Measurements from ENCODE around the gene ARHGAP32.

DNA sequence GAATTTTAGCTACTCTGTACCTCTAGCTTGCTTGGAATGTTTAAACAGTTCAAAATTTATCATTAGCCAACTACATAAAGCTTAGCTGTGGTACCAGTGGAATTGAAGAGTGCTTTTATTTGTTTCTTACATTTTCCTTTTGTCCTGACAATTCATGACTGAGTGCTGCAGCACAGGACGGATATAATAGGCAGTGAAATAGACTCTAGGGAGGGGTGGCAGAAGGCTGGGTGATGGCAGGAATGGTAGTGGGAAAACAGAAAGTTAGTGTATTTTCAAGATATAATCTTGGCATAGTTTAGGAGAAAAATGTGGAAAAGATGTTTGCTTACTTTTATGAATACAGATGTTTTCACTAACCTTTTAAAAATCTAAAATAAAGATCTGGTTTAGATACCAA is 31.1 kb upstream of the ARHGAP32 start:
- TF ChIP-seq, protein P1, sequence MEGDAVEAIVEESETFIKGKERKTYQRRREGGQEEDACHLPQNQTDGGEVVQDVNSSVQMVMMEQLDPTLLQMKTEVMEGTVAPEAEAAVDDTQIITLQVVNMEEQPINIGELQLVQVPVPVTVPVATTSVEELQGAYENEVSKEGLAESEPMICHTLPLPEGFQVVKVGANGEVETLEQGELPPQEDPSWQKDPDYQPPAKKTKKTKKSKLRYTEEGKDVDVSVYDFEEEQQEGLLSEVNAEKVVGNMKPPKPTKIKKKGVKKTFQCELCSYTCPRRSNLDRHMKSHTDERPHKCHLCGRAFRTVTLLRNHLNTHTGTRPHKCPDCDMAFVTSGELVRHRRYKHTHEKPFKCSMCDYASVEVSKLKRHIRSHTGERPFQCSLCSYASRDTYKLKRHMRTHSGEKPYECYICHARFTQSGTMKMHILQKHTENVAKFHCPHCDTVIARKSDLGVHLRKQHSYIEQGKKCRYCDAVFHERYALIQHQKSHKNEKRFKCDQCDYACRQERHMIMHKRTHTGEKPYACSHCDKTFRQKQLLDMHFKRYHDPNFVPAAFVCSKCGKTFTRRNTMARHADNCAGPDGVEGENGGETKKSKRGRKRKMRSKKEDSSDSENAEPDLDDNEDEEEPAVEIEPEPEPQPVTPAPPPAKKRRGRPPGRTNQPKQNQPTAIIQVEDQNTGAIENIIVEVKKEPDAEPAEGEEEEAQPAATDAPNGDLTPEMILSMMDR (IDR thresholded peaks at IDR 0.05; ENCODE audit: poor library complexity, severe bottlenecking): no peak
- TF ChIP-seq TAF1 (IDR thresholded peaks at IDR 0.05; ENCODE audit: low read depth): no peak
- no peak for TF ChIP-seq POLR2AphosphoS5 (IDR thresholded peaks at IDR 0.05)
- no peak for TF ChIP-seq RAD21 (conservative IDR thresholded peaks at IDR 0.05)
- TF ChIP-seq, protein P2, sequence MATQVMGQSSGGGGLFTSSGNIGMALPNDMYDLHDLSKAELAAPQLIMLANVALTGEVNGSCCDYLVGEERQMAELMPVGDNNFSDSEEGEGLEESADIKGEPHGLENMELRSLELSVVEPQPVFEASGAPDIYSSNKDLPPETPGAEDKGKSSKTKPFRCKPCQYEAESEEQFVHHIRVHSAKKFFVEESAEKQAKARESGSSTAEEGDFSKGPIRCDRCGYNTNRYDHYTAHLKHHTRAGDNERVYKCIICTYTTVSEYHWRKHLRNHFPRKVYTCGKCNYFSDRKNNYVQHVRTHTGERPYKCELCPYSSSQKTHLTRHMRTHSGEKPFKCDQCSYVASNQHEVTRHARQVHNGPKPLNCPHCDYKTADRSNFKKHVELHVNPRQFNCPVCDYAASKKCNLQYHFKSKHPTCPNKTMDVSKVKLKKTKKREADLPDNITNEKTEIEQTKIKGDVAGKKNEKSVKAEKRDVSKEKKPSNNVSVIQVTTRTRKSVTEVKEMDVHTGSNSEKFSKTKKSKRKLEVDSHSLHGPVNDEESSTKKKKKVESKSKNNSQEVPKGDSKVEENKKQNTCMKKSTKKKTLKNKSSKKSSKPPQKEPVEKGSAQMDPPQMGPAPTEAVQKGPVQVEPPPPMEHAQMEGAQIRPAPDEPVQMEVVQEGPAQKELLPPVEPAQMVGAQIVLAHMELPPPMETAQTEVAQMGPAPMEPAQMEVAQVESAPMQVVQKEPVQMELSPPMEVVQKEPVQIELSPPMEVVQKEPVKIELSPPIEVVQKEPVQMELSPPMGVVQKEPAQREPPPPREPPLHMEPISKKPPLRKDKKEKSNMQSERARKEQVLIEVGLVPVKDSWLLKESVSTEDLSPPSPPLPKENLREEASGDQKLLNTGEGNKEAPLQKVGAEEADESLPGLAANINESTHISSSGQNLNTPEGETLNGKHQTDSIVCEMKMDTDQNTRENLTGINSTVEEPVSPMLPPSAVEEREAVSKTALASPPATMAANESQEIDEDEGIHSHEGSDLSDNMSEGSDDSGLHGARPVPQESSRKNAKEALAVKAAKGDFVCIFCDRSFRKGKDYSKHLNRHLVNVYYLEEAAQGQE (IDR thresholded peaks at IDR 0.05; ENCODE audit: borderline replicate concordance): no peak
